Keratinocyte (primary cell): ENCODE results near the gene BICRAL. TPM values are rescaled to one million over a fixed set of nuclear protein-coding genes. Genes with fewer than 3 reads are reported as not detected.
"Not testable (repeated sequence)": the region's sequence is repeated elsewhere in the genome, so short reads cannot be mapped to it uniquely, and the experiment has no call there.

Experiments
- DNase-seq: peaks from one replicate; pipeline ENCODE4 v3.0.0-alpha.2; 2011; ENCODE audit warnings: low read depth, missing footprints, low spot score
- FAIRE-seq: peaks from 2 replicates; lab custom pipeline; 2011; peaks lifted over from hg19 to GRCh38; lab: Jason Lieb, UNC
- H2AFZ ChIP-seq: 2 replicates; pipeline ENCODE4 v1.6.0; 2012; ENCODE audit warnings: low read length, control low read depth, inconsistent platforms; ENCODE audit not compliant: control insufficient read depth
- H3K27ac ChIP-seq: 2 replicates; pipeline ENCODE4 v1.5.1; 2011; ENCODE audit warnings: low read length; ENCODE audit not compliant: control insufficient read depth, insufficient read depth
- H3K27me3 ChIP-seq: 3 replicates; pipeline ENCODE4 v1.6.0; 2011; ENCODE audit warnings: low read length; ENCODE audit not compliant: control insufficient read depth, insufficient read depth; ENCODE audit errors: extremely low read depth
- H3K36me3 ChIP-seq, 2 experiments: 2 replicates in 1 of 2; 3 replicates in 1 of 2; pipeline ENCODE4 v1.5.1; 2011; ENCODE audit warnings: low read length in 2 of 2, mild to moderate bottlenecking in 1 of 2; ENCODE audit not compliant: control insufficient read depth in 2 of 2, insufficient read depth in 2 of 2; ENCODE audit errors: extremely low read depth in 1 of 2
- H3K4me1 ChIP-seq: 3 replicates; pipeline ENCODE4 v1.5.1; 2011; ENCODE audit warnings: low read length; ENCODE audit not compliant: control insufficient read depth, insufficient read depth; ENCODE audit errors: extremely low read depth
- H3K4me2 ChIP-seq: 3 replicates; pipeline ENCODE4 v1.6.0; 2011; ENCODE audit warnings: low read depth, low read length; ENCODE audit not compliant: control insufficient read depth, insufficient read depth; ENCODE audit errors: extremely low read depth
- H3K4me3 ChIP-seq, 3 experiments: fragments of 200-600 bp in 1 of 3; sonication (generic) in 1 of 3; 2 replicates in 2 of 3; 3 replicates in 1 of 3; pipeline ENCODE4 v1.5.1; 2011 to 2016; ENCODE audit warnings: low read length in 3 of 3, mild to moderate bottlenecking in 3 of 3, control low read depth in 2 of 3, inconsistent platforms in 1 of 3, low read depth in 1 of 3, mixed read lengths in 1 of 3, mixed run types in 1 of 3, moderate library complexity in 1 of 3; ENCODE audit not compliant: control insufficient read depth in 2 of 3, insufficient read depth in 2 of 3; ENCODE audit errors: extremely low read depth in 1 of 3
- H3K79me2 ChIP-seq: 2 replicates; pipeline ENCODE4 v1.6.0; 2012; ENCODE audit warnings: low read length; ENCODE audit not compliant: control insufficient read depth, insufficient read depth
- H3K9ac ChIP-seq: 3 replicates; pipeline ENCODE4 v1.6.0; 2011; ENCODE audit warnings: low read length; ENCODE audit not compliant: control insufficient read depth, insufficient read depth; ENCODE audit errors: extremely low read depth
- H3K9me1 ChIP-seq: 3 replicates; pipeline ENCODE4 v1.6.0; 2011; ENCODE audit warnings: low read length; ENCODE audit not compliant: control insufficient read depth, insufficient read depth; ENCODE audit errors: extremely low read depth
- H3K9me3 ChIP-seq: 2 replicates; pipeline ENCODE4 v1.5.1; 2012; ENCODE audit warnings: low read depth, low read length; ENCODE audit not compliant: control insufficient read depth
- H4K20me1 ChIP-seq: 3 replicates; pipeline ENCODE4 v1.6.0; 2011; ENCODE audit warnings: low read length; ENCODE audit not compliant: control insufficient read depth, insufficient read depth; ENCODE audit errors: extremely low read depth
- EZH2 ChIP-seq: IDR thresholded peaks from one replicate; pipeline ENCODE4 v1.6.1; 2012; ENCODE audit warnings: inconsistent platforms, mild to moderate bottlenecking, low read length, moderate library complexity
- dilution Hi-C: fragments of 300-500 bp; cut with MboI; formaldehyde crosslinking; loops from one replicate; pipeline ENCODE4 v1.7.0; 2020; ENCODE audit warnings: low sequenced_read_pairs; ENCODE audit not compliant: extremely low pct_ligation_motif_present
- polyA plus RNA-seq, 5 experiments: library from polyadenylated mRNA; depleted of rRNA in 3 of 5; stranded (reverse) in 3 of 5; stranded (forward) in 1 of 5; unstranded in 1 of 5; fragments of >200 nt; gene quantifications; 1 replicate in 1 of 5; 2 replicates in 3 of 5; 3 replicates in 1 of 5; pipeline versions ENCODE4 v1.2.1 to v1.2.3, GENCODE V29; 2011 to 2012; ENCODE audit warnings: missing spikeins in 2 of 5, low read depth in 1 of 5, low replicate concordance in 1 of 5
- TF ChIP-seq, protein P1 (sequence below), 3 experiments: IDR thresholded peaks in 1 of 3; conservative IDR thresholded peaks in 1 of 3; optimal IDR thresholded peaks in 1 of 3; 2 replicates in 2 of 3; 3 replicates in 1 of 3; pipeline versions ENCODE3 to v1.5.1; 2011; ENCODE audit warnings: low read length in 3 of 3, mild to moderate bottlenecking in 3 of 3, moderate library complexity in 2 of 3, control low read depth in 1 of 3, inconsistent platforms in 1 of 3; ENCODE audit not compliant: insufficient read depth in 2 of 3; ENCODE audit errors: extremely low read depth in 1 of 3

BICRAL gene
- polyA plus RNA-seq, 1 donor (not counting 4 experiments of a cell fraction or from before 2014, with no cell fraction given), result 5.0 TPM

GRCh38 chr6:42796171-42796570, 14.3 kb downstream of the BICRAL start:
- no peak overlapping the region for H3K4me2 ChIP-seq
- H2AFZ ChIP-seq, result no peak overlapping the region
- no peaks in the 10 kb centered on the region for H3K9me1 ChIP-seq
- peaks cover 11% of the 10 kb centered on the region for H3K4me1 ChIP-seq
- TF ChIP-seq, protein P1, sequence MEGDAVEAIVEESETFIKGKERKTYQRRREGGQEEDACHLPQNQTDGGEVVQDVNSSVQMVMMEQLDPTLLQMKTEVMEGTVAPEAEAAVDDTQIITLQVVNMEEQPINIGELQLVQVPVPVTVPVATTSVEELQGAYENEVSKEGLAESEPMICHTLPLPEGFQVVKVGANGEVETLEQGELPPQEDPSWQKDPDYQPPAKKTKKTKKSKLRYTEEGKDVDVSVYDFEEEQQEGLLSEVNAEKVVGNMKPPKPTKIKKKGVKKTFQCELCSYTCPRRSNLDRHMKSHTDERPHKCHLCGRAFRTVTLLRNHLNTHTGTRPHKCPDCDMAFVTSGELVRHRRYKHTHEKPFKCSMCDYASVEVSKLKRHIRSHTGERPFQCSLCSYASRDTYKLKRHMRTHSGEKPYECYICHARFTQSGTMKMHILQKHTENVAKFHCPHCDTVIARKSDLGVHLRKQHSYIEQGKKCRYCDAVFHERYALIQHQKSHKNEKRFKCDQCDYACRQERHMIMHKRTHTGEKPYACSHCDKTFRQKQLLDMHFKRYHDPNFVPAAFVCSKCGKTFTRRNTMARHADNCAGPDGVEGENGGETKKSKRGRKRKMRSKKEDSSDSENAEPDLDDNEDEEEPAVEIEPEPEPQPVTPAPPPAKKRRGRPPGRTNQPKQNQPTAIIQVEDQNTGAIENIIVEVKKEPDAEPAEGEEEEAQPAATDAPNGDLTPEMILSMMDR (optimal IDR thresholded peaks at IDR 0.05 in 1 of 3, IDR thresholded peaks at IDR 0.05 in 1 of 3, conservative IDR thresholded peaks at IDR 0.05 in 1 of 3; ENCODE audit: extremely low read depth in 1 of 3, insufficient read depth in 2 of 3, low read length in 3 of 3), result no peak
- no peak for TF ChIP-seq EZH2
- no peaks in the 10 kb centered on the region for H4K20me1 ChIP-seq
- DNase-seq (no peak), FAIRE-seq (no peak)
- no peaks in the 10 kb centered on the region for H3K36me3 ChIP-seq
- H3K79me2 ChIP-seq, result no peaks in the 10 kb centered on the region
- H3K9me3 ChIP-seq, result no peaks in the 10 kb centered on the region
- H3K27me3 ChIP-seq, result no peaks in the 10 kb centered on the region
- dilution Hi-C loops, result no loop called here
- H3K4me3 ChIP-seq, result no peak overlapping the region
- H3K27ac ChIP-seq, result no peak overlapping the region
- H3K9ac ChIP-seq, result no peak overlapping the region

DNA sequence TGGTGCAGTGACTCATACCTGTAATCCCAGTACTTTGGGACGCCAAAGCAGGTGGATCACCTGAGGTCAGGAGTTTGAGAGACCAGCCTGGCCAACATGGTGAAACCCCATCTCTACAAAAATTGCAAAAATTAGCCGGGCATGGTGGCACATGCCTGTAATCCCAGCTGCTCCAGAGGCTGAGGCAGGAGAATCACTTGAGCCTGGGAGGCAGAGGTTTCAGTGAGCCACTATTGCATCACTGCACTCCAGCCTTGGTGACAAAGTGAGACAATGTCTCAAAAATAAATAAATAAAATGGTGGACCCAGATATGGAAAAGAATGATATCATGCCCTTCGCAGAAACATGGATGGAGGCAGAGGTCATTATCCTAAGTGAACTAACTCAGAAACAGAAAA, 15.8 kb downstream of the BICRAL start:
- H3K9me3 ChIP-seq, DNase-seq, FAIRE-seq: not testable (repeated sequence)

GRCh38 chr6:42805297-42805861, 23.5 kb downstream of the BICRAL start:
- FAIRE-seq, result no peak
- dilution Hi-C loops, result no loop called here
- Histone ChIP-seq H3K27me3 (no peaks in the 10 kb centered on the region), H3K79me2 (no peaks in the 10 kb centered on the region), H2AFZ (no peak overlapping the region), H3K27ac (no peak overlapping the region), H3K4me2 (no peak overlapping the region), H3K4me3 (no peak overlapping the region), H4K20me1 (no peaks in the 10 kb centered on the region), H3K9me1 (no peaks in the 10 kb centered on the region), H3K4me1 (peaks cover 7% of the 10 kb centered on the region), H3K9me3 (no peaks in the 10 kb centered on the region), H3K36me3 (no peaks in the 10 kb centered on the region), H3K9ac (no peak overlapping the region)
- TF ChIP-seq, protein P1 (optimal IDR thresholded peaks at IDR 0.05 in 1 of 3, IDR thresholded peaks at IDR 0.05 in 1 of 3, conservative IDR thresholded peaks at IDR 0.05 in 1 of 3; ENCODE audit: extremely low read depth in 1 of 3, insufficient read depth in 2 of 3, low read length in 3 of 3), result no peak
- TF ChIP-seq EZH2, result no peak
- no peak for DNase-seq

More for the DNA sequence above, 15.8 kb downstream of the BICRAL start:
- H4K20me1 ChIP-seq, H3K4me3 ChIP-seq, H2AFZ ChIP-seq, H3K27me3 ChIP-seq, H3K9me1 ChIP-seq, dilution Hi-C loops, H3K27ac ChIP-seq, H3K4me2 ChIP-seq, H3K36me3 ChIP-seq, H3K9ac ChIP-seq, H3K79me2 ChIP-seq: not testable (repeated sequence)
- peaks cover 11% of the 10 kb centered on the region for H3K4me1 ChIP-seq

- H3K9me3 ChIP-seq, result not testable (repeated sequence)
These were observed 24.5 kb downstream of the BICRAL start for GRCh38 chr6:42806359-42806758.

More at GRCh38 chr6:42806359-42806758, 24.5 kb downstream of the BICRAL start:
- H3K4me1 ChIP-seq, H3K4me3 ChIP-seq, H3K9ac ChIP-seq, H3K27me3 ChIP-seq, H3K79me2 ChIP-seq, dilution Hi-C loops, FAIRE-seq, H3K4me2 ChIP-seq, H4K20me1 ChIP-seq, H3K9me1 ChIP-seq, H3K27ac ChIP-seq, H2AFZ ChIP-seq, DNase-seq, H3K36me3 ChIP-seq: not testable (repeated sequence)
